Panc1 (cell line): ENCODE data around the gene SPTSSA. TPM values are rescaled to one million over a fixed set of nuclear protein-coding genes. Genes with fewer than 3 reads are reported as not detected.

Source experiments
- ATAC-seq: fragments of 200-7000 bp; cut with Tn5 transposase; 2 replicates; pipeline ENCODE4 v1.9.1; 2020; ENCODE audit warnings: mild to moderate bottlenecking, moderate library complexity
- BruUV-seq: library from RNA; stranded (reverse); fragments of 400-500 nt; replicated peaks from 2 replicates; lab custom pipeline; 2021; lab: Mats Ljungman, UMichigan
- CTCF ChIA-PET: fragments of 300-600 bp; sonication (Branson Sonifier 250); formaldehyde crosslinking; loops from one replicate; lab custom pipeline; 2022; ENCODE audit warnings: antibody characterized with exemption; lab: Charles Lee
- POLR2A ChIA-PET: fragments of 300-600 bp; sonication (Branson Sonifier 250); formaldehyde crosslinking; loops from one replicate; lab custom pipeline; 2022; ENCODE audit warnings: antibody characterized with exemption; lab: Charles Lee
- DNase-seq: peaks from one replicate; pipeline ENCODE4 v3.0.0-alpha.2; 2010; ENCODE audit warnings: low read depth, low spot score
- H3K27ac ChIP-seq: 2 replicates; pipeline ENCODE4 v1.5.1; 2011; ENCODE audit warnings: mild to moderate bottlenecking, low read length, inconsistent platforms
- H3K27me3 ChIP-seq: fragments of 200-500 bp; sonication (Bioruptor generic); 2 replicates; pipeline ENCODE4 v1.6.0; 2014; ENCODE audit warnings: low read length, inconsistent platforms; ENCODE audit not compliant: control insufficient read depth, insufficient read depth
- H3K36me3 ChIP-seq: fragments of 200-500 bp; sonication (Bioruptor generic); 2 replicates; pipeline ENCODE4 v1.5.1; 2014; ENCODE audit warnings: inconsistent platforms, mild to moderate bottlenecking, low read length, moderate library complexity; ENCODE audit not compliant: control insufficient read depth, insufficient read depth
- H3K4me1 ChIP-seq: 2 replicates; pipeline ENCODE4 v1.5.1; 2011; ENCODE audit warnings: inconsistent platforms, mild to moderate bottlenecking, low read length, moderate library complexity; ENCODE audit not compliant: control insufficient read depth, insufficient read depth
- H3K4me3 ChIP-seq, 2 experiments: 2 replicates each; pipeline ENCODE4 v1.5.1; 2011 to 2012; ENCODE audit warnings: low read depth in 2 of 2, low read length in 2 of 2, mild to moderate bottlenecking in 2 of 2, inconsistent platforms in 1 of 2, moderate library complexity in 1 of 2
- H3K9me3 ChIP-seq: fragments of 200-500 bp; sonication (Bioruptor generic); 2 replicates; pipeline ENCODE4 v1.5.1; 2014; ENCODE audit warnings: low read depth, mild to moderate bottlenecking, inconsistent platforms, low read length, moderate library complexity; ENCODE audit not compliant: control insufficient read depth, insufficient read depth
- POLR2AphosphoS5 ChIP-seq: IDR thresholded peaks from 2 replicates; pipeline ENCODE4 v1.6.1; 2012; ENCODE audit warnings: mild to moderate bottlenecking, low read depth, low read length, moderate library complexity
- SIN3A ChIP-seq: IDR thresholded peaks from 2 replicates; pipeline ENCODE4 v1.6.1; 2012; ENCODE audit warnings: low read depth, mild to moderate bottlenecking, low read length, moderate library complexity, borderline replicate concordance; ENCODE audit not compliant: insufficient read depth
- TCF7L2 ChIP-seq: IDR thresholded peaks from 2 replicates; pipeline ENCODE4 v1.6.1; 2011; ENCODE audit warnings: mild to moderate bottlenecking, low read depth, low read length, inconsistent platforms
- in situ Hi-C: cut with HindIII; loops from 2 replicates; pipeline ENCODE4 v1.10.0; 2016; ENCODE audit warnings: low sequenced_read_pairs, low pct_unique_long_range_greater_than_20kb
- intact Hi-C: fragments of 100-400 bp; cut with micrococcal nuclease; formaldehyde crosslinking; loops from one replicate; pipeline ENCODE4 v1.10.0; 2022; ENCODE audit not compliant: unreplicated experiment
- total RNA-seq: library from RNA; stranded (reverse); gene quantifications from one replicate; pipeline ENCODE4 v1.2.1, GENCODE V29; 2021; ENCODE audit not compliant: unreplicated experiment
- TF ChIP-seq, protein P1 (sequence below): fragments of 450-650 bp; IDR thresholded peaks from 2 replicates; pipeline ENCODE4 v1.5.1; 2017; ENCODE audit warnings: mild to moderate bottlenecking
- TF ChIP-seq, protein P2 (sequence below), 2 experiments: IDR thresholded peaks; 2 replicates each; pipeline ENCODE4 v1.6.1; 2011 to 2012; ENCODE audit warnings: low read depth in 2 of 2, control low read depth in 1 of 2, low read length in 1 of 2, mild to moderate bottlenecking in 1 of 2, moderate library complexity in 1 of 2; ENCODE audit not compliant: insufficient read depth in 1 of 2

The SPTSSA gene
- total RNA-seq, 1 experiment from 2014 or later = 15.6 TPM

DNA sequence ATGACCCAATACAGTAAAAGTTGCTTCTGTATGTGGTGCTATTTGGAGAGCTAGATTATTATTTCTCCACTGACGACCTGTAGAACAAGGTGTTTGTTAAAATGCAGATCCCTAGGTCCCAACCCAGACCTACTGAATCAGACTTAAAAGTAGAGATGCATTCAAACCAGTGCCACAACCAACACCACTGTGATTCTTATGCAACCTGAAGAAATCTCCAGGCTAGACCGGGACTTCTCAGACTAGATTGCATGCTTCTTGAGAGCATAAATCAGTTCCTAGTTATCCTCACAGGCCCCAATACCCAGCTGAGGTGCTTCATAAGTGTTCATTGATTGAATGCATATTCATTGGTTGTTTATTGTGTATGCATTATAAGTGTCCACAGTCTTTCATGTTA lies 78.2 kb downstream of the SPTSSA start:
- in situ Hi-C loops (no loop called here), intact Hi-C loops (no loop called here)
- Histone ChIP-seq H3K9me3 (no peaks in the 10 kb centered on the region), H3K36me3 (no peaks in the 10 kb centered on the region), H3K4me3 (no peak overlapping the region), H3K27ac (no peak overlapping the region), H3K27me3 (no peaks in the 10 kb centered on the region), H3K4me1 (no peaks in the 10 kb centered on the region)
- ATAC-seq = no peak
- CTCF ChIA-PET = no interaction called here
- BruUV-seq = no TSS peak
- DNase-seq = no peak
- no peak for TF ChIP-seq SIN3A
- TF ChIP-seq, protein P1, sequence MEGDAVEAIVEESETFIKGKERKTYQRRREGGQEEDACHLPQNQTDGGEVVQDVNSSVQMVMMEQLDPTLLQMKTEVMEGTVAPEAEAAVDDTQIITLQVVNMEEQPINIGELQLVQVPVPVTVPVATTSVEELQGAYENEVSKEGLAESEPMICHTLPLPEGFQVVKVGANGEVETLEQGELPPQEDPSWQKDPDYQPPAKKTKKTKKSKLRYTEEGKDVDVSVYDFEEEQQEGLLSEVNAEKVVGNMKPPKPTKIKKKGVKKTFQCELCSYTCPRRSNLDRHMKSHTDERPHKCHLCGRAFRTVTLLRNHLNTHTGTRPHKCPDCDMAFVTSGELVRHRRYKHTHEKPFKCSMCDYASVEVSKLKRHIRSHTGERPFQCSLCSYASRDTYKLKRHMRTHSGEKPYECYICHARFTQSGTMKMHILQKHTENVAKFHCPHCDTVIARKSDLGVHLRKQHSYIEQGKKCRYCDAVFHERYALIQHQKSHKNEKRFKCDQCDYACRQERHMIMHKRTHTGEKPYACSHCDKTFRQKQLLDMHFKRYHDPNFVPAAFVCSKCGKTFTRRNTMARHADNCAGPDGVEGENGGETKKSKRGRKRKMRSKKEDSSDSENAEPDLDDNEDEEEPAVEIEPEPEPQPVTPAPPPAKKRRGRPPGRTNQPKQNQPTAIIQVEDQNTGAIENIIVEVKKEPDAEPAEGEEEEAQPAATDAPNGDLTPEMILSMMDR = no peak
- no peak for TF ChIP-seq POLR2AphosphoS5
- no peak for TF ChIP-seq TCF7L2
- TF ChIP-seq, protein P2, sequence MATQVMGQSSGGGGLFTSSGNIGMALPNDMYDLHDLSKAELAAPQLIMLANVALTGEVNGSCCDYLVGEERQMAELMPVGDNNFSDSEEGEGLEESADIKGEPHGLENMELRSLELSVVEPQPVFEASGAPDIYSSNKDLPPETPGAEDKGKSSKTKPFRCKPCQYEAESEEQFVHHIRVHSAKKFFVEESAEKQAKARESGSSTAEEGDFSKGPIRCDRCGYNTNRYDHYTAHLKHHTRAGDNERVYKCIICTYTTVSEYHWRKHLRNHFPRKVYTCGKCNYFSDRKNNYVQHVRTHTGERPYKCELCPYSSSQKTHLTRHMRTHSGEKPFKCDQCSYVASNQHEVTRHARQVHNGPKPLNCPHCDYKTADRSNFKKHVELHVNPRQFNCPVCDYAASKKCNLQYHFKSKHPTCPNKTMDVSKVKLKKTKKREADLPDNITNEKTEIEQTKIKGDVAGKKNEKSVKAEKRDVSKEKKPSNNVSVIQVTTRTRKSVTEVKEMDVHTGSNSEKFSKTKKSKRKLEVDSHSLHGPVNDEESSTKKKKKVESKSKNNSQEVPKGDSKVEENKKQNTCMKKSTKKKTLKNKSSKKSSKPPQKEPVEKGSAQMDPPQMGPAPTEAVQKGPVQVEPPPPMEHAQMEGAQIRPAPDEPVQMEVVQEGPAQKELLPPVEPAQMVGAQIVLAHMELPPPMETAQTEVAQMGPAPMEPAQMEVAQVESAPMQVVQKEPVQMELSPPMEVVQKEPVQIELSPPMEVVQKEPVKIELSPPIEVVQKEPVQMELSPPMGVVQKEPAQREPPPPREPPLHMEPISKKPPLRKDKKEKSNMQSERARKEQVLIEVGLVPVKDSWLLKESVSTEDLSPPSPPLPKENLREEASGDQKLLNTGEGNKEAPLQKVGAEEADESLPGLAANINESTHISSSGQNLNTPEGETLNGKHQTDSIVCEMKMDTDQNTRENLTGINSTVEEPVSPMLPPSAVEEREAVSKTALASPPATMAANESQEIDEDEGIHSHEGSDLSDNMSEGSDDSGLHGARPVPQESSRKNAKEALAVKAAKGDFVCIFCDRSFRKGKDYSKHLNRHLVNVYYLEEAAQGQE (IDR thresholded peaks at IDR 0.05; ENCODE audit: insufficient read depth in 1 of 2, low read depth in 2 of 2, low read length in 1 of 2) = no peak
- POLR2A ChIA-PET = no interaction called here

Other genes with a start within 250 kb of the SPTSSA start
- gene EAPP, start 77.5 kb upstream of the SPTSSA start, total RNA-seq = 16.6 TPM
- 50.9 TPM for gene SNX6, start 167.9 kb upstream of the SPTSSA start, total RNA-seq